ENCODE data around the gene MIGA2.

MIGA2 gene

DNA sequence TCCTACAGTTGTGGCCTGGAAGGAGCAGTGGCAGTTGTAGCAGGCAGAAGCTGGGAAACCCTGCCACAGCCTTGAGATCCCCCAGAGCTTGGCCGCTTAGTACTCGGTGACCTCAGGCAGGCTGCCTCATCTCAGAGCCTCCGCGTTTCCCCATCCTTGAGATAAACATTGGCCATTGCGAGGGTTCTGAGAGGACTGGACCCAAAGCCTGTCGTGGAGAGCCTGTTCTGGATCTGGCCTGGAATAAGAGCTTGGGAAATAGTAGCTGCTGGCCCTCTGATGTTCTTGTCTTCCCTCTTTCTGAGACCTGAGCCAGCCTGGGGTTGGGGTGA lies 1.3 kb downstream of the MIGA2 start:
- no peak for DNase-seq (ENCODE audit: low read depth, low spot score)

DNA sequence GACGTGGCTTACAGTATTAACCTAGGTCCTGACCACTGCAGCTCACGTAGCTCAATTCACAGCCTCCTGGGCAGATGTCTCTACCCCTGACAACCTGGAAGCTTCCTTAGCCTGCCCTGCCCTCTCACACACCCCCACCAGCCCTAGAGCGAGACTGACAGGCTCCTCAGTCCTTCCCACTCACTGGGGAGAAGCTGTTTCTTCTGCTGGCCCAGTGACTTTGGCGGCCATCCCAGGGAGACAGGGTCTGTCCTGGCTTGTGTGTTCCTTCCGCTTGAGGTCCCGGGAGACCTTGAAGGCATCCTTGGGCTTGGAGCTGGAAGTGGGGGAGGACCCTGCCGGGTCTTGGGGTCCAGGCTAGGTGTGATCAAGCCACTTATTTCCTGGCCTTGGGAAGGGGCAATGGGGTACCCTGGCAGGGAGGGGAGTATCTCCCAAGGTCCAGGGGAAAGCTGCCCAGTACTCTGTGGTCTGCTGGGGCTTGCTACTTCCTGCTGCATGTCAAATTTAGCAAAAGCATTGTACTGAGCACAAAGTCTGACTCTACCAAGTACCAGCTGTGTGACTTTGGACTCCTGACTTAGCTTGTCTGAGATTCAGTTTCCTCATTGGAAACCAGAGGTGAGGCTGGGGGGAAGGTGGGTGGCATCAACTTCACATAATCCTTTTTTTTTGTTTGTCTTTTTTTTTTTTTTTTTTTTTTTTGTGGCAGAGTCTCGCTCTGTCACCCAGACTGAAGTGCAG lies 1.9 kb downstream of the MIGA2 start:
- DNase-seq (ENCODE audit: low read depth, low spot score): no peak

DNA sequence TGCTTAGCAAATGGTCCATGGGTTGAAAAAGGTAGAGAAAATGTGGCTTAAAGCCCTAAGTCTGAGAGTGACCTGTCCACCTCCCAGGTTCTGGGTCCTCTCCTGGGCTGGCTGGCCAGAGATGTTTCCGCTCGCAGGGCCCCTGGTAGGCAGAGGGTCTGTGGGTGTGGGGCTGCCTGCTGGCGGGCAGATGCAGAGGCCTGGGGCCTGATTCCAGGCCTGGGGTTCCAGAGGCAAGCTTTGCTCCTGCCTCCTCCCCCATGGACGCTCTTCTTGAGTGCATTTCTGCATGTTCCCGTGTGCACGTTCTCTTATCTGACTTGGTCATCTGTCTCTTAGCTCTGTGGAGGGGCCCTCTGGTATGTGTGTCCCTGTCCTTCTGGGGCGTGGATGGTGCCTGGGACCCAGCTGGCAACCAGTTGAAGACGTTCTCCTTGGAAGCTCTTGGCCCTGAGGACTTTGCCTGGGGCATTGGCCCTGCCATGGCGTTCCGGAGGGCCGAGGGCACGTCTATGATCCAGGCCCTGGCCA lies 3.8 kb downstream of the MIGA2 start:
- no peak for DNase-seq (ENCODE audit: low read depth, low spot score)

DNA sequence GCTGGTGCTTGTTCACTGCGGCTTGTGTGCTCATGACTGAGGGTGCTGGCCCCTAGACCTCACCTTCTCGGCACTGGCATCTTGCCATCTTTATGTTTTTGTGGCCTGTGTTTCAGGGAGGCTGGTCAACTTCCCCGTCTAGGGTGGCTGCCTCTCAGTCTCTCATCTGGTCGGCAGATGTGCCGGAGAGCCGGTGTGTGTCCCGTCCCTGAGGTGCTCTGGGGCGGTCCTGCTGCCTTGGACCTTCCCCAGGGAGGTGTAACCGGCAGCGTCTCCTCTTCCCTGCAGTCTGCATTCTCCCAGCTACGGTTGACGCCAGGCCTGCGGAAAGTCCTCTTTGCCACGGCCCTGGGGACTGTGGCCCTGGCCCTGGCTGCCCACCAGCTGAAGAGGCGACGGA lies 5.6 kb downstream of the MIGA2 start:
- no peak for DNase-seq (ENCODE audit: low read depth, low spot score)

DNA sequence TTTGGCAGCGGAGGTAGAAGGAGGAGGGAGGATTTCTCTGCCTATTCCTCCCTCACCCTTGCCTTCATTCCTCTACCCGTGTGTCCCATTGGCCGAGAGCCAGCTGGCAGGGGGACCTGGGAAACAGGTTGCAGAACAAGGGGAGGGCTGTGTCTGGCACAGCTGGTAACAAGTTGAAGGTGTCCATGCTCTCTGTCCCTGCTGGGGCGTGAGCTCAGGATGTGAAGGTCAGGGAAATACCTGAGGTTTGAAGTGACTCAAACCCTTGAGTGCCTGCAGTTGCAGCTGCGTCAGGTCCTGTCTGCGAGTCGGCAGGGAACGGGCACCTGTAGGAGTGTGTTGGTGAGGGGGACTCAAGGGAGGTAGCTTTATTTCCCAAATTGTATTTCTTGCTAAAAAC lies 16.2 kb downstream of the MIGA2 start:
- DNase-seq (ENCODE audit: low read depth, low spot score): no peak

DNA sequence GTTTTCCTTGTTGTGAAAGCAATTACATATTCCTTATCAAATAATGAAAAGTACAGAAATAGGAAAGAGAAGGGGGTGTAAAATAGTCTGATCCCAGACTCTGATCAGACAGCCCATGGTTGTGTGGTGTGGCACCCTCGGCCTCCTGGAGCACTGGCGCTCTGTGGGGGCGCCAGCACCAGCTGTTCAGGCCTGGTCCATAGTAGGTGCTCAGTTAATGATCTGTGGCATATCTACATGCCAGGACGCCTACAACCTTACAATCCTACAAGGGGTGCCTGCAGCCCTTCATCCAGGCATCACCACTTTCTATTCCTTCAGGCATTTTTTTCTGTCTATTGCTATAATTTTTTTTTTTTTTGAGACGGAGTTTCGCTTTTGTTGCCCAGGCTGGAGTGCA lies 16.6 kb downstream of the MIGA2 start:
- no peak for DNase-seq (ENCODE audit: low read depth, low spot score)

DNA sequence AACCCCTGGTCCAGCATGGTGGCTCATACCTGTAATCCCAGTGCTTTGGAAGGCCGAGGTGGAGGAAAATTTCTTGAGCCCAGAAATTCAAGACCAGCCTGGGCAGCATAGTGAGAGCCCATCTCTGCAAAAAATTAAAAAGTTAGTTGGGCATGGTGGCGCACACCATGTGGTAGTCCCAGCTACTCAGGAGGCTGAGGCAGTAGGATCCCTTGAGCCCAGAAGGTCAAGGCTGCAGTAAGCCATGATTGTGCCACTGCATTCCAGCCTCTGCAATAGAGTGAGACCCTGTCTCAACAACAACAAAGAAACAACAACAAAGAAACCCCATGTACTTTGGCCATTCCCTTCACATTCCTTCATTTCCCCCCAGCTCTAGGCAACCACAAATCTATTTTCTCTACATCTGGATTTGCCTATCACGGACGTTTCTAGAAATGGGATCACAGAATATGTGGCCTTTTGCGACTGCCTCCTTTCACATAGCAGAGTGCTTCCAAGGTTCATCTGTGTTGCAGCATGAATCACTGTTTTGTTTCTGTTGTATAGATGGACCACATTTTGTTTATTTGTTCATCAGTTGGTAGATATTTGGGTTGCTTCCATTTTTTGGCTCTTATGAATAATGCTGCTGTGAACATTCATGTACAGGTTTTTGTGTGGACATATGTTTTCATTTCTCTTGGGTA lies 17.9 kb downstream of the MIGA2 start:
- no peak for DNase-seq (ENCODE audit: low read depth, low spot score)

DNA sequence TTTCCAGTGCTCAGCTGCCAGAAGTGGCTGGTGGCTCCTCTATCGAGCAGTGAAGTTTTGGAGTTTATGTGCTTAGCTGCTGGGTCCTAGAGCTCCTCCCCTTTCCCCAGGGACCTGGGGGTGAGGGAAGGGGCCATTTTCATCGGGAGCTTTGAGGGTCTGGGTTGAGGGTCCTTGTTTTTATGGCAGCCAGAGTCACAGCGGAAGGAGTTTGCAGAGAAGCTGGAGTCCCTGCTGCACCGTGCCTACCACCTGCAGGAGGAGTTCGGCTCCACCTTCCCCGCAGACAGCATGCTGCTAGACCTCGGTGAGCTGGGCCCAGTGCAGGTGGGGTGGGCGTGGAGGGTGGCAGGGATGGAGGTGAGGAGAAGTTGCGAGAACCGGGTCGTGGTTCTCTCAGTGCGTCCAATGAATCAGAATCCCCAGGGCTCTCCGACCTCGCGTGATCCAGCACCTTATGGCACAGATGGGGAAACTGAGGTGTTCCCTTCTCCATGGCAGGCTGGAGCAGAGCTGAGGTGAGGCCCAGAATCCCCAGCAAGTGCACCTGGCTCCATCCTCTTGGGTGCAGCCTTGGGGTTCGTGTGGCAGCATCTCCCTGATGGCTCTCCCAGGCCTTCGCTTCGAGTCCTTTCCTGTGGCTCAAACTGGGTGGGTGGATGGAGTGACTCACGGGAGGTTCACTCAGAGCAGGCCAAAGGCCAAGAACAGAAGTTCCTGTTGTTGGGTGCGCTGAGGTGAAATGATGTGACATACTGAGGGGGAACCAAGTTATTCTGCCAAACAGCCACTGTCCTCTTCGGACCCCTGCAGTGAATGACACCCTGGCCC lies 22.8 kb downstream of the MIGA2 start:
- DNase-seq (ENCODE audit: low read depth, low spot score): no peak

DNA sequence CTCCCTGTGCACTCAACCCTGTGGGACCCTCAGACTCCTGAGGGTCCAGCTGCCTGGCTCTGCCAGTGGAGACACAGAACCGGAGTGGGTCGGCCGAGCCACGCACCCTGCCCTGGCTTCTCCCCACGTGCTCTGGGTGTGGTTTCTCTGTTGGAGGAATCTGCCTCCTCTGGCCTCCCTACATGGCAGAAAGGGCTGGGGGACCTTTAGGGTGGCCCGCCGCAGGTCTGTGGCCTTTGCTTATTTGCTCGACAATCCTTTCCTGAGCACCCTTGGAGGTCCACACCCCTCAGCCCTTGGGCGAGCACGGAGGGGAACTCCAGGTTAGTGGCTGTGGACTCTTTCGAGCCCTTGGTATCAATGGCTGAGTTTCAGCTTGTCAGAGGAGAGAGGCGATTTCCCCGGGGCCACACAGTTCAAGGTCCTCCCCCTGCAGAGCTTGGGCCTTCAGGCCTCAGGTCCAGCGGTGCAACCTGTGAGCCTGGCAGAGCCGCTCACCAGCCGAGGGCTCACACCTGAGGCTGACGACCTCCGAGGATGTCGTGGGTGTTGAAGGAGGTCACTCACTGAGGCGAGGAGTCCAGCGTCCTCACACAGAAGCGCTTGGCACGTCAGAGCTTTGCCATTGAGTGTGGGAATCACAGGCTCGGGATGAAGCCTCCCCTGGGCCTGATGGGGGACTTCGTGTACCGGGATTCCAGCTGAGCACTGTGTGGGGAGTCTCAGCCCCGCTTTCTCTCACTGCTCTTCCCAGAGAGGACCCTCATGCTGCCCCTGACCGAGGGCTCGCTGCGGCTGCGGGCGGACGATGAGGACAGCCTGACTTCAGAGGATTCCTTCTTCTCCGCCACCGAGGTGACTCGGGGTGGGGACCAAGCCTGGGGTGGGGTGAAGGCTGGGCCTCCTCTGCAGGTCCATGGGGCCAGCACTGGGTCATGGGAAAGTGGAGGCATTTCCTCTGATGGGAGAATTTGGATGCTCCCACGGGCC lies 23.7 kb downstream of the MIGA2 start:
- no peak for DNase-seq (ENCODE audit: low read depth, low spot score)

DNA sequence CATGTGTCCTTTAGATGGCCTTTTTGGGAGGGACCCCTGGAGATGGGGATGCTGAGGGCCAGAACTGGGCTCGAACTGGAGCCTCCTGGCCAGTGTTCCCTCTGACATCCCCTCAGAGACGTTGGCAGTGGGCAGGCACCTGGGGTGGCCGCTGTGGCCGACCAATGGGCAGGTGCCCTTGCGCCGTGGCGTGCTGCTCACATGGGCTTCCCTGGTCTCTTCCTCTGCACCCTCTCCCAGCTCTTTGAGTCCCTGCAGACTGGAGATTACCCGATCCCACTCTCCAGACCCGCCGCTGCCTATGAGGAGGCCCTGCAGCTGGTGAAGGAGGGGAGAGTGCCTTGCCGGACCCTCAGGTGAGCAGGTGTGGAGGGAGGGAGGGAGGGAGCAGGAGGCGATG lies 24.6 kb downstream of the MIGA2 start:
- no peak for DNase-seq (ENCODE audit: low read depth, low spot score)

DNA sequence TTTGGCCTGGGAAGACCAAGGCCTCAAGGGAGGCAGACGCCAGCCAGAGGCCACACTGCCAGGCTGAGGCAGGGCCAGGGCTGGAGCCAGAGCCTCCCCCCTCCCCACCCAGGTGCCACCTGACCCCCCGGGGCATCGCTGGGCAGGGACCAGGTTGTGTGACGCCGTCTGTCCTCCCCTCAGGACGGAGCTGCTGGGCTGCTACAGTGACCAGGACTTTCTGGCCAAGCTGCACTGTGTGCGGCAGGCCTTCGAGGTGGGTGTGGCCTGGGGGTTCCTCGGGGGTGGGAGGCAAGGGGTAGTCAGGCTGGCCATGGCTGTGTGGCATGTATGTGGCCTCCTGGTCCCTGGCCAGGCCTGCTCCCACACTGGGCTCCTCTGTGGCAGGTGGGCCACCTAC lies 26.6 kb downstream of the MIGA2 start:
- no peak for DNase-seq (ENCODE audit: low read depth, low spot score)

DNA sequence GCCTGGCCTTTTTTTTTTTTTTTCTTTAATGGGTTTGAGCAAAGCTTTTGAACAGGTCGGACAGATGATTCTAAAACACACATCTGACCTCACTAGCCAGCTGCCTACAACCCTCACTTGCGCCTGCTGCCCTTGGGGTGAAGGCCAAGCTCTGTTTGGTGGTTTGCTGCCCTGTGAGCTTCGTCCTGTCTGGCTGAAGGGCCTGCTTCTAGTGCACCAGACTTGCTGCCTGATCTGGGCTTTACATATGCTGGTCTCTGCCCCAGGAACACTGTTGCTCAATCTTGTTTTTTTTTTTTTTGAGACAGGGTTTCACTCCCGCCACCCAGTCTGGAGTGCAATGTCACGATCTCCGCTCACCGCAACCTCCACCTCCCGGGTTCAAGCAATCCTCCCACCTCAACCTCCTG lies 28.1 kb downstream of the MIGA2 start:
- no peak for DNase-seq (ENCODE audit: low read depth, low spot score)

DNA sequence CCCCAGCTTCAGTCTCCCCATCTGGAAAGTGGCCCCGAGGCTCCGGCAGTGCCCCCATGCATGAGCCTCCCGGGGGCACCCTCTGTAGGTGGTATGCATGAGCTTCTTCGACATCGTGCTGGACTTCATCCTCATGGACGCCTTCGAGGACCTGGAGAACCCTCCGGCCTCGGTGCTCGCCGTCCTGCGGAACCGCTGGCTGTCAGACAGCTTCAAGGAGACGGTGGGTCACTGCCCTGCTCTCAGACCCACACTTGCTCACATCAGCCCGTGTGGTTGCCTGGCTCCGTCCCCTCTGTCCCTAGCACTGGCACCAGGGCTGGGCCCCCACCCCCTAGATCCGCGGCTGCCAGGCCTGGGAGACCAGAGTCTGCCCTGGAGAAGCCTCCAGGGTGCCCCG lies 31.7 kb downstream of the MIGA2 start:
- DNase-seq (ENCODE audit: low read depth, low spot score): no peak

DNA sequence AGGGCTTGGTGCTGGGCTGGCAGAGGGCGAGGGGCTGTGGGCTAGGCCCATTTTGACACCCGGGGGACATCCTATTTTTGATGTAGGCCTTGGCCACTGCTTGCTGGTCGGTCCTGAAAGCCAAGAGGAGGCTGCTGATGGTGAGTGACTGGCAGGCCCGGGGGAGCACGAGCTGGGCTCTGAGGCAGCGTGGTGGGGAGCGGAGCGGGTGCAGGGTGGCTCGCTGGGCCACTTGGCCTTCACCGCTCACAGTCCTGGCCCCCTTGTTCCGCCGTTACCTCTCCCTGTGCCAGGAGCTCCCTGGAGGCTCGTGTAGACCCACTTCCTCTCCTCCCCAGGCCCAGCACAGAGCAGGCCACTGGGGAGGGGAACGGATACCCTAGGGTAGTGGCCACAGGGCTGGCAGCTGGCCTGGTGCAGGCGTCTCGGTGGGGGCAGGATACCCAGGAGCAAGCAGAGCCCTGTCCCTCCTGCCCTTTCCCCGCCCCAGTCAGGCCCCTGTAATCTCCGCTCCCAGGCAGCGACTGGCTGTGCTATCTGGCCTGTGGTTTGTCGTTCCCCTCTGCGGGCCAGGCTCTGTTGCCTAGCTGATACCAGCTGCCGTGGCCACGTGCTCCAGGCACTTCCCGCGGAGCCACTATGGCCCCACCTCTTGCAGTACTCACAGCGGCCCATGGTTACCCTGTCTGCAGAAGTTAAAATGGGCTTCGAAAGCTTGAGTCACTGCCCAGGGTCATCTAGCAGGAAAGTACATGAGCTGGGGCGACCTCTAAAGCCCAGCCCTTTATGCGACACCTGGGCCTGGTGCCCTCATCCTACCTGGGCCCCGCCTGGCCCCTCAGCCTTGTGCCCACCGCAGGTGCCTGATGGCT lies 32.8 kb downstream of the MIGA2 start:
- DNase-seq (ENCODE audit: low read depth, low spot score): no peak

DNA sequence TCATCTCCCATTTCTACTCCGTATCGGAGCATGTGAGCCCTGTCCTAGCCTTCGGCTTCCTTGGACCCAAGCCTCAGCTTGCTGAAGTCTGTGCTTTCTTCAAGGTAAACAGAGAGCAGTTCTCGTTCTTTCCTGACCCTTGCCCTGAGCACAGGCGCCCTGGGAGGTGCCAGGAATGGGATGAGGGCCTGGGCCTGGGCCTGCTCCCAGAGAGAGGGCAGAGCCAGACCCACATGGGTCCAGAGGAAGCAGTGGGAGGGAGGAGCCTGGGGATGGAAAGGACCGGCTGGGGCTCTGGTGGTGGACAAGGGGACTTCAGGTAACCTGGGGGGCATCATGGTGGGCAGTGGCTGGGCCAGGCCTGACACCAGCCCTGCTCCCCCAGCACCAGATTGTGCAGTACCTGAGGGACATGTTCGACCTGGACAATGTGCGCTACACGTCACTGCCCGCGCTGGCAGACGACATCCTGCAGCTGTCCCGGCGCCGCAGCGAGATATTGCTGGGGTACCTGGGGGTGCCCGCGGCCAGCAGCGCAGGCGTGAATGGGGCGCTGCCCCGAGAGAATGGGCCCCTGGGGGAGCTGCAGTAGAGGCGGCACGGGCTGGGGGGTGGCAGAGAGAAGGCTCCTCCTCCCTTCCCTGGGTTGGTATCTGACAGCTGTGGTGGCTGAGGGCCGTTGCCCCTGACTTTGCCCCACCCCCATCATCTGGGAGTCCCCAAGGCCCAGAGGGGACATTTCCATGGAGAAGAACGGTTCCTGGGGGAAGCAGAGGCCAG lies 33.6 kb downstream of the MIGA2 start:
- DNase-seq (ENCODE audit: low read depth, low spot score): no peak

DNA sequence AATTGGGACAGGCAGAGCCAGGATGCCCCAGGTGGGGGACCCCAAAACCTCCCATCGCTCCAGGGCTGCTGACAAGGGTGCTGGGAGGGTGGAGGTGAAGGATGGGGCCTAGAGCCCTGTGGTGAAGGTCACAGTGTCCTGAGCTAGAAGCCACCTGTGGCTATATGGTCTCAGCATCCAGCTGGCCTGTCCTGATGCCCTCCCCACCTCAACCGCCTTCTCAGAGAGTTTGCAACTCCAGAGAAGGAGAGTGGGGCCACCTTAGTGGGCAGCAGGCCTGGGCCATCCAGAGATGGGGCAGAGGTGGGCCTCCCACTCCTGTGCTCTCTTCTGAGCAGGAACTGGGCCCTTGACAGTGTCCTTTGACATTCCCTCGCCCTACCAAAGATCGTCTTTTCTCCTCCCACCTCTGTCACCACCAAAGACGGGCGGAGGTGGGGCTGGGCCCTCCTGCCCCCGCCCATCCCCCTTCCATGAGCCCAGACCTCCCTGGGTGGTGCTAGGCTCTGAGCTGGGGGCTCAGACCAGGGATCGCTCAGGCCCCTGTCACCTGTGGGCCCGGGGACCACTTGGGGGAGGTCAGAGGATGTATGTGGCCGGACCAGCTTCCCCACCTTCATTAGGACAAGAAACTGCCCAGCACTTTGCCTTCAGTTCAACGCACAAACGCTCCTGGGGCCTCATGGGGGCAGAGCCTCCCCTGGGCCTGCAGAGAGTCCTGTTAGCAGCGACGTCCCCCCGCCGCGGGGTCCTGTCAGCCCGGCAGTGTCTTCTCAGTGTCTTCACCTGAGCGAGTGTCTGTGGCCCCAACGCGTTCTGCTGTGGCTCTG lies 34.5 kb downstream of the MIGA2 start:
- no peak for DNase-seq (ENCODE audit: low read depth, low spot score)

DNA sequence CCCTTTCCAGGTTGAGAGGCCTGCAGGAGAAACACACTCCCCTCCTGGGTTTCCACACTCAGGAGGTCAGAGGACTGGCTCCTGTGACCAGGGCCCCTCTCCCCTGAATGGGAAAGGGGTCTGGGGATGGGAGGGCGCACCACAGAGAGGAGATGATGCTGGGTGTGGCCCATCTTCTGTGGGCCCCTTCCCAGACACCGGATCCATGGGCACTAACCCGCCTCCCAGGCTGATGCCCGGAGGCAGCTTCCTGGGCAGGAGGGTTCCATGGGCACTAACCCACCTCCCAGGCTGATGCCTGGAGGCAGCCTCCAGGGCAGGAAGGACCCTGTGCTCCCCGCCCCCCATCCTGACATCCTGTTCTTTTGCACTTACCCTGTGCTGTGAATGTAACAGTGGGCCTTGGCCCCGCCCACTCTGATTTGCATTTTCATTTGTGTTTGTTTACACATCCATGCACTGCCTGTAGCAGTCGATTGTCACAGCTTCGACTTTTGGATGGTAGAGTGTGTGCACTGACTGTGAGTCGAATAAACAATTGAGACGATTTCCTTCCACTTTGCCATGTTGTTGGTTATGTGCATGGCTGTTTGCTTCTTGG lies 35.2 kb downstream of the MIGA2 start:
- no peak for DNase-seq (ENCODE audit: low read depth, low spot score)

DNA sequence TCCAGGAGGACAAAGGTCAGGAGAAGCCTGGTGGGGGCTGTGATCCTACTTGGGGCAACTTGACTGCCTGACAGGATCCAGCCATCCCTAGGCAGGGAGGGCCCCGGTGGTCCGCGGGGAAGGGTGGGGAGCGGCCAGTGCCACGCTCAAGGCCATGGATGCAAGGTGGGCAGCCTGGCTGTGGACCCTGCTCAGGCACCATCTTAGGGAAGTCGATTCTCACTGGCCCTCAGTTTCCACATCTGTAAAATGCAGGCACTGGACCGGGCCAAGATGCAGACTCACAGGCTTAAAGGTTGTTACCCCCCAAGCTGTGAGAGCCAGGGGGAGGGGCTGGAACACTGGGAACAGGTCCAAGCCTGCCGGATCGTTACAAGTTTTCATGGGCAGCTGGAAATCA lies 35.7 kb downstream of the MIGA2 start:
- no peak for DNase-seq (ENCODE audit: low read depth, low spot score)
